DMS153 (cell line): ENCODE results near the gene LAMC1.
A peak's percentile ranks its signal among the peaks of the same experiment; 100 is the strongest.

Experiments
- DNase-seq: peaks from one replicate; lab custom pipeline; 2025; lab: John Stamatoyannopoulos, UW

The LAMC1 gene

GRCh38 chr1:183021405-183022201, 1.6 kb upstream of the LAMC1 start:
- DNase-seq, result no peak

- peak; percentile 52 for DNase-seq
Observed at GRCh38 chr1:183022202-183023145, 746 bp upstream of the LAMC1 start.

GRCh38 chr1:183023601-183024316, 539 bp downstream of the LAMC1 start:
- peak; percentile 75 for DNase-seq

- peak; percentile 23 for DNase-seq
Observed at GRCh38 chr1:183024317-183025009, 1.2 kb downstream of the LAMC1 start.

- no peak for DNase-seq
Observed at GRCh38 chr1:183025010-183025337, 1.8 kb downstream of the LAMC1 start.

- DNase-seq, result no peak
Observed at GRCh38 chr1:183025782-183026774, 2.9 kb downstream of the LAMC1 start.

- no peak for DNase-seq
Observed at GRCh38 chr1:183027031-183027430, 3.8 kb downstream of the LAMC1 start.

GRCh38 chr1:183027791-183028190, 4.6 kb downstream of the LAMC1 start:
- DNase-seq, result no peak

GRCh38 chr1:183029591-183030000, 6.4 kb downstream of the LAMC1 start:
- no peak for DNase-seq

GRCh38 chr1:183030053-183030452, 6.8 kb downstream of the LAMC1 start:
- DNase-seq, result peak; percentile 80

- DNase-seq, result no peak
Observed at GRCh38 chr1:183032122-183032921, 9.1 kb downstream of the LAMC1 start.

- DNase-seq, result no peak
Observed at GRCh38 chr1:183033205-183033604, 10.0 kb downstream of the LAMC1 start.

GRCh38 chr1:183034682-183035081, 11.5 kb downstream of the LAMC1 start:
- no peak for DNase-seq

GRCh38 chr1:183038333-183038866, 15.2 kb downstream of the LAMC1 start:
- DNase-seq, result no peak

- no peak for DNase-seq
Observed at GRCh38 chr1:183038913-183039312, 15.7 kb downstream of the LAMC1 start.

- no peak for DNase-seq
Observed at GRCh38 chr1:183039330-183039729, 16.1 kb downstream of the LAMC1 start.

- peak; percentile 76 for DNase-seq
Observed at GRCh38 chr1:183039985-183040447, 16.8 kb downstream of the LAMC1 start.

GRCh38 chr1:183040547-183040971, 17.3 kb downstream of the LAMC1 start:
- DNase-seq, result no peak

- DNase-seq, result no peak
Observed at GRCh38 chr1:183043254-183043653, 20.0 kb downstream of the LAMC1 start.
